ENCODE data around the gene NLRP1.

Gene NLRP1

GRCh38 chr17:5621729-5622128 is 37.4 kb upstream of the NLRP1 start:
- TF ChIP-seq, protein P1, sequence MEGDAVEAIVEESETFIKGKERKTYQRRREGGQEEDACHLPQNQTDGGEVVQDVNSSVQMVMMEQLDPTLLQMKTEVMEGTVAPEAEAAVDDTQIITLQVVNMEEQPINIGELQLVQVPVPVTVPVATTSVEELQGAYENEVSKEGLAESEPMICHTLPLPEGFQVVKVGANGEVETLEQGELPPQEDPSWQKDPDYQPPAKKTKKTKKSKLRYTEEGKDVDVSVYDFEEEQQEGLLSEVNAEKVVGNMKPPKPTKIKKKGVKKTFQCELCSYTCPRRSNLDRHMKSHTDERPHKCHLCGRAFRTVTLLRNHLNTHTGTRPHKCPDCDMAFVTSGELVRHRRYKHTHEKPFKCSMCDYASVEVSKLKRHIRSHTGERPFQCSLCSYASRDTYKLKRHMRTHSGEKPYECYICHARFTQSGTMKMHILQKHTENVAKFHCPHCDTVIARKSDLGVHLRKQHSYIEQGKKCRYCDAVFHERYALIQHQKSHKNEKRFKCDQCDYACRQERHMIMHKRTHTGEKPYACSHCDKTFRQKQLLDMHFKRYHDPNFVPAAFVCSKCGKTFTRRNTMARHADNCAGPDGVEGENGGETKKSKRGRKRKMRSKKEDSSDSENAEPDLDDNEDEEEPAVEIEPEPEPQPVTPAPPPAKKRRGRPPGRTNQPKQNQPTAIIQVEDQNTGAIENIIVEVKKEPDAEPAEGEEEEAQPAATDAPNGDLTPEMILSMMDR (IDR thresholded peaks at IDR 0.05; ENCODE audit: control insufficient read depth, extremely low read depth, insufficient read depth), result no peak
- no peak overlapping the region for H3K4me3 ChIP-seq (ENCODE audit: low read depth, low read length)
- DNase-seq (ENCODE audit: low read depth), result no peak

DNA sequence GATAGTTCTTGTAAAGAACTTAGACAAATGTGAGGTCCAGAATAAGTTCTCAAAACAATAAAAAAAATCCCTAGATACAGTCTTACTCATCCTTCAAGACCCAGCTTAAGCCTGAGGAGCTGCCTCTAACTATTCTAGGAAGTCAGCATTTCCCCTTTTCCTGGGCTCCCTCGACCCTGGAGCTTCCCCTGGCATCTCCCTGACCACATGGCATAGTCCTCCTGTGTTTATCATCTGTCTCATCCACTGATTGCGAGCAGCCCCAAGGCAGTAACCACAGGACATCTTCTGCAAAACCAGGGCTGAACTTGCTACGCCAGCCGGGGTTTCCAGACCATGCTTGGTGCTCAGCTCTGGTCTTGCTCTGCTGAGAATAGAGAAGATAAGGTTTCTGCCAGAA is 36.7 kb upstream of the NLRP1 start:
- TF ChIP-seq, protein P1 (IDR thresholded peaks at IDR 0.05; ENCODE audit: control insufficient read depth, extremely low read depth, insufficient read depth), result no peak
- H3K4me3 ChIP-seq (ENCODE audit: low read depth, low read length), result no peak overlapping the region
- no peak for DNase-seq (ENCODE audit: low read depth)

GRCh38 chr17:5619088-5619740 is 34.9 kb upstream of the NLRP1 start:
- no peak overlapping the region for H3K4me3 ChIP-seq (ENCODE audit: low read depth, low read length)
- TF ChIP-seq, protein P1 (IDR thresholded peaks at IDR 0.05; ENCODE audit: control insufficient read depth, extremely low read depth, insufficient read depth), result no peak

DNA sequence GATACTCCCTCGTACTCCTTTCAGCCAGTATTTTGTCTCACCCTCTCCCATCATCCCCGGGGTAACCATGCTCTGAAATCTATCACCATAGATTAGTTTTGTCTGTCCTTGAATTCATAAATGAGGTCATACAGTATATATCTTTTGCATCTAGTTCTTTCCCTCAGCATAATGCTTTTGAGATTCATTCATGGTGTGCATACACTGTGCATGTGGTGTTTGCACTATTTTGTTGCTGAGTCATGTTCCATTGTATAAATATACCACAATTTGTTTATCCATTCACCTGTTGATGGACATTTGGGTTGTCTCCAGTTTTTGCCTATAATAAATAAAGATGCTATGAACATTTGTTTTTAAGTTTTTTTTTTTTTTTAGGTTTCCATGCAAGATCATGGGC is 34.2 kb upstream of the NLRP1 start:
- DNase-seq (ENCODE audit: low read depth), result peak; percentile 64
- TF ChIP-seq, protein P1 (IDR thresholded peaks at IDR 0.05; ENCODE audit: control insufficient read depth, extremely low read depth, insufficient read depth), result no peak
- H3K4me3 ChIP-seq (ENCODE audit: low read depth, low read length), result no peak overlapping the region

More at GRCh38 chr17:5619088-5619740, 34.9 kb upstream of the NLRP1 start:
- DNase-seq (ENCODE audit: low read depth), result no peak

DNA sequence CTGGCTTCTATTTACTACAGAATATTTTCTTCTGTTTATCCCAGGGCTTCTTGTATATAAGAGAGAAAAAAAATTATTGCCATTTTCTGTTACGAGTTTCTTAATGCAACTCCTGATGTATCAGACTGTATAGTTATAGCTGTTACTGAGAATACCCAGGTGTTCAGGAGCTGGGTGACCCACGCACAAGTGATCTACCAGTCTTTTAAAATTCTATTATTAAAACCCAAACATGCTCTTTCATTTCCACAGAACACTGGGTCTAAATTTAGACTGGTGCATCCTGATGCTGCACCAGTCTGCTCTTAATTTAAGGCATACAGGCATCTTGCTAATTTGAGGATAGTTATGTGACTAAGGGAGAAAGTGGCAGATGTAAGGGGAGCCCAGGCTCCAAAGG is 31.2 kb upstream of the NLRP1 start:
- DNase-seq (ENCODE audit: low read depth), result no peak
- TF ChIP-seq, protein P1 (IDR thresholded peaks at IDR 0.05; ENCODE audit: control insufficient read depth, extremely low read depth, insufficient read depth), result no peak
- H3K4me3 ChIP-seq (ENCODE audit: low read depth, low read length), result no peak overlapping the region

DNA sequence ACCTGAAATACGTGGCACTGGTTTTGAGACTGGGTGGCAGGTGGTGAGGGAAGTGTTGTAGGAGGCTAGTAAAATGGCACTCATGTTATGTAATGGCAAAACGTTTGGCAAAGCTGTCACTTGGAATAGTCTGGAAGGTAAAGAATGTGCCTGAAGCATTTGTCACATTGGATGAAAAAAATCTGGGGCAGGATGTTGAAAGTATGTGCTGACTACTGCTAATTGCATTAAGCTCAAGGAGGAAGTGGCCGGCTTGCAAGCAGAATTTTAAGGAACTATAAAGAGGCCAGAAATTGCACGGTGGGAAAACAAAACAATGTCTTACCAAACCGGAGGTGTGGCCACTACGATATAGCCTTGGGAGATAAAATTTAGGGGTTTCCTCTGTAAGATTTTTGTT is 26.6 kb upstream of the NLRP1 start:
- no peak for DNase-seq (ENCODE audit: low read depth)
- no peak overlapping the region for H3K4me3 ChIP-seq (ENCODE audit: low read depth, low read length)
- TF ChIP-seq, protein P1 (IDR thresholded peaks at IDR 0.05; ENCODE audit: control insufficient read depth, extremely low read depth, insufficient read depth), result no peak
